ES-I3 (cell line): ENCODE measurements around the gene VPS13C.

ENCODE experiments used
- H3K36me3 ChIP-seq: 2 replicates; pipeline ENCODE4 v1.6.1; 2013; ENCODE audit warnings: mild to moderate bottlenecking, low read length, control low read depth, moderate library complexity; ENCODE audit not compliant: insufficient read depth
- H3K4me1 ChIP-seq: 2 replicates; pipeline ENCODE4 v1.6.1; 2013; ENCODE audit warnings: mild to moderate bottlenecking, control low read depth, low read length; ENCODE audit not compliant: insufficient read depth
- H3K9ac ChIP-seq: 2 replicates; pipeline ENCODE4 v1.6.1; 2013; ENCODE audit warnings: low read depth, mild to moderate bottlenecking, low read length, moderate library complexity
- H3K9me3 ChIP-seq: 2 replicates; pipeline ENCODE4 v1.6.1; 2013; ENCODE audit warnings: mild to moderate bottlenecking, low read length, moderate library complexity; ENCODE audit not compliant: control insufficient read depth, insufficient read depth

Gene VPS13C

DNA sequence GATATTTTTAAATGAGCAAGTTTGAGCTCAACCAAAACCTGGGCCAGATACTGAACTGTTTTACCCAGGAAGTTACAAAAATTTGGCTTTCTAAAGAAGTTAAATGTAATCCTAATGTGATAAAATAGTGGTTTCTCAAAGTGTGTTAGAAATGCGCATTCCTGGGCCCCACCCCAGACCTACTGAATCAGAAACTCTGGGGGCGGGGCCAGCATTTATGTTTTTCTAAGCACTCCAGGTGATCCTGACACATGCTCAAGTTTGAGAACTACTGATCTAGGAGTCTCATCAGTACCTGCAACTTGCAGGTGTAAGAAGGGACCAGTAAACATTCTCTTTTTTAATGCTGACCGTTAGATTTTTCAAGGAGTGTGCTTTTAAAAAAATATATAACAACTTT, 190.6 kb downstream of the VPS13C start:
- H3K36me3 ChIP-seq = no peaks in the 10 kb centered on the region
- no peaks in the 10 kb centered on the region for H3K9me3 ChIP-seq

DNA sequence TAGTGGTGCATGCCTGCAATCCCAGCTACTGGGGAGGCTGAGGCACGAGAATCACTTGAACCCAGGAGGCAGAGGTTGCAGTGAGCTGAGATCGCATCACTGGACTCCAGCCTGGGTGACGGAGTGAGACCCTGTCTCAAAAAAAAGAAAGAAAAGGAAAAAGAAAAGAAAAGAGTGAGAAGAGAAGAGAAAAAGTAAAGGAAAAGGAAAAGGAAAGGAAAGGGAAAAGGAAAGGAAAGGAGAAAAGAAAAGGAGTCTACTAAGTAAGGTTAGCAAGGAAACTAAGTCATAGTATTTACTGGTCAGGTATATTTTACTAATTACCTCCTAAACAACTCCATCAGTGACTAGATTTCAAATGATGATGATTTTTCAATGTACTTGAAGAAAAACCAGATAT, 198.3 kb downstream of the VPS13C start:
- Histone ChIP-seq H3K4me1 (no peaks in the 10 kb centered on the region), H3K9ac (no peak overlapping the region), H3K9me3 (no peaks in the 10 kb centered on the region), H3K36me3 (no peaks in the 10 kb centered on the region)

More for the DNA sequence above, 190.6 kb downstream of the VPS13C start:
- H3K9ac ChIP-seq = no peak overlapping the region
- no peaks in the 10 kb centered on the region for H3K4me1 ChIP-seq

DNA sequence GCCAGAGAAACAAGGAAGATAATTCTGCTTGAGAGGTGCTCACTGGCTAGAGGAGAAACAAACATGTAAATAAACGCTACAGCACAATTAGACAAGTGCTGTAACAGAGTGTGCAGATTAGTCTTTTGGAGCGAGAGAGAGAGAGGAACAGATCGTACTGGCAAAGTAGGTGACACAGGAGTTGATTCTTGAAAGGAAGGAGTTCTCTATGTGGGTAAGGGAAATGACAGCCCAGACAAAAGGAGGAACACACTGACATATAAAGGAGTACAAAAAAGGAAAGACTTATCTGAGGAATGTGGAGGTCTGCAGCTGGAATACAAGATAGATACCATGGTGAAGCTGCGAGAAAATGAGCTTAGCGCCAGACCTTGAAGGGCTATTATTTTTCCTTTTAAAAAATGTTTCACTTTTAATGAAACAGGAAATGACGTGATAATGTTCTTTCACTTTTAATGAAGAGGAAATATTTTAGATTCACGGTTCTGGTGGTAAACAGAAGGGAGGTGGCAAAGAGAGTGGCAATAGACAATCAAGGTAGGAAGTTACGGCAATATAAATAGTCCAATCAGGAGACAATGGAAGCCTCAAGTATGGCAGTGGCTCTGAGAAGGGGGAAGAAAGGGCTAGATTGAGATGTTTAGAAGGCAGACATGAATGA, 202.9 kb downstream of the VPS13C start:
- H3K9me3 ChIP-seq = no peaks in the 10 kb centered on the region
- no peak overlapping the region for H3K9ac ChIP-seq
- H3K4me1 ChIP-seq = no peaks in the 10 kb centered on the region
- no peaks in the 10 kb centered on the region for H3K36me3 ChIP-seq

GRCh38 chr15:61856295-61856694, 204.0 kb downstream of the VPS13C start:
- Histone ChIP-seq H3K4me1 (no peaks in the 10 kb centered on the region), H3K9ac (no peak overlapping the region), H3K36me3 (no peaks in the 10 kb centered on the region), H3K9me3 (no peaks in the 10 kb centered on the region)

DNA sequence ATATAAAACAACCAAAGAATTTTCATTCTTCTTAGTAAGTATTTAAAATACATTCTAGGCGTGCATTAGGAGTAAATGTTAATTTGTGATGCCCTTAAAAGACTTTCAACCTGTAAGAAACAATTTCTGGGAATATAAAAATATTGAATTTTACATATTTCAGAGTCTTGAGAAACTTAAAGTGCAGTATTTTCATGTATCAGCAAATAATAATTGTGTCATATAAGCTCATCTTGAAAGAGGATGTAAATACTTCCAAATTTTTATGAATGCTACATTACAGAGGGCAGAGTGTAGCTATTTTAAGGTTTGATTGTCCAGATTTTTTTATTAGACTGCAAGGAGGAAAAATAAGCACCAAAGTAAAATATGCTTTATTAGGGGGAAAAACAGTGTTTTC, 207.1 kb downstream of the VPS13C start:
- no peaks in the 10 kb centered on the region for H3K36me3 ChIP-seq
- no peak overlapping the region for H3K9ac ChIP-seq
- H3K4me1 ChIP-seq = no peaks in the 10 kb centered on the region
- no peaks in the 10 kb centered on the region for H3K9me3 ChIP-seq

- Histone ChIP-seq H3K9ac (no peak overlapping the region), H3K4me1 (no peaks in the 10 kb centered on the region), H3K36me3 (no peaks in the 10 kb centered on the region), H3K9me3 (no peaks in the 10 kb centered on the region)
Measured at GRCh38 chr15:61851955-61852354, 208.3 kb downstream of the VPS13C start.

GRCh38 chr15:61849447-61849846, 210.8 kb downstream of the VPS13C start:
- H3K4me1 ChIP-seq = no peaks in the 10 kb centered on the region
- H3K36me3 ChIP-seq = no peaks in the 10 kb centered on the region
- no peak overlapping the region for H3K9ac ChIP-seq
- H3K9me3 ChIP-seq = no peaks in the 10 kb centered on the region

DNA sequence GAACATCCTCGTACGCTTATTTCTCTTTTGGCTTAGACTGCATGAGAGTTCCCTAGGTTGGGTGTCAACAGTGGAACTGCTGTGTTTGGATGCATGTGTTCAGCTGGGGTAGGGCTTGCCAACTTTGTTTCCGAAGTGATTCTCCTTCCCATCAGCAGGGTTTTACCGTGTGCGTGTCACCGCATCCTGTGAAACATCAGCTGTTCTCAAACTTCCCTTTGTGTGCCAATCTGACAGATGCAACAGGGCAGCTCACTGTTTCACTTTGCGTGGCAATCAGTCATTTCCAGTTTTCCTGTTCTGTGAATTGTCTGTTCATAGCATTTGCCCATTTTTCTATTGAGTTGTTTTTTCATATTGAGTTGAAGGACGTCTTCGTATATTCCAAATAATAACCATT, 218.8 kb downstream of the VPS13C start:
- Histone ChIP-seq H3K9ac (no peak overlapping the region), H3K4me1 (0 out of 2 replicates have a peak, but pooled peaks cover 3% of the 10 kb centered on the region), H3K36me3 (no peaks in the 10 kb centered on the region), H3K9me3 (no peaks in the 10 kb centered on the region)

- no peak overlapping the region for H3K9ac ChIP-seq
- no peaks in the 10 kb centered on the region for H3K36me3 ChIP-seq
- 0 out of 2 replicates have a peak, but pooled peaks cover 3% of the 10 kb centered on the region for H3K4me1 ChIP-seq
- H3K9me3 ChIP-seq = no peaks in the 10 kb centered on the region
Measured at GRCh38 chr15:61840090-61840489, 220.2 kb downstream of the VPS13C start.

DNA sequence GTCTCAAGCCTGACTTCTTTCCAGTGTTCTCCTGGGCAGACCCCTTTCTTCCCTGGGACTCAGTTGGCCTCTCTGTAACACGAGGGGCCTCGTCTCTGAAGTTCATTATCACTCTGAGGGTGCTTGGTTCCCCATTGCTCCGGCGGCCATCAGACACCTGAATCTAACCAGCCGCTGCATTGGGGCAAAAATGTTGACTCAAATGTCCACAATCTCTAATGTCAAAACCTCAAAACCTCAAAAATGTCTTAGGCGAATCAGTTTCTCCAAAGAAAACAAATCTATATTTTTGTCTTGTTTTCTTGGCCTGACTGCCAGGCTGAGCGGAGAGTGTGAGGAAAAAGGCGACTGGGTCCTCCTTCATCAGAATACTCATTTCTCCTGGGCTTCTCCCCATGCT, 220.7 kb downstream of the VPS13C start:
- Histone ChIP-seq H3K36me3 (no peaks in the 10 kb centered on the region), H3K9me3 (no peaks in the 10 kb centered on the region), H3K9ac (no peak overlapping the region), H3K4me1 (0 out of 2 replicates have a peak, but pooled peaks cover 3% of the 10 kb centered on the region)

DNA sequence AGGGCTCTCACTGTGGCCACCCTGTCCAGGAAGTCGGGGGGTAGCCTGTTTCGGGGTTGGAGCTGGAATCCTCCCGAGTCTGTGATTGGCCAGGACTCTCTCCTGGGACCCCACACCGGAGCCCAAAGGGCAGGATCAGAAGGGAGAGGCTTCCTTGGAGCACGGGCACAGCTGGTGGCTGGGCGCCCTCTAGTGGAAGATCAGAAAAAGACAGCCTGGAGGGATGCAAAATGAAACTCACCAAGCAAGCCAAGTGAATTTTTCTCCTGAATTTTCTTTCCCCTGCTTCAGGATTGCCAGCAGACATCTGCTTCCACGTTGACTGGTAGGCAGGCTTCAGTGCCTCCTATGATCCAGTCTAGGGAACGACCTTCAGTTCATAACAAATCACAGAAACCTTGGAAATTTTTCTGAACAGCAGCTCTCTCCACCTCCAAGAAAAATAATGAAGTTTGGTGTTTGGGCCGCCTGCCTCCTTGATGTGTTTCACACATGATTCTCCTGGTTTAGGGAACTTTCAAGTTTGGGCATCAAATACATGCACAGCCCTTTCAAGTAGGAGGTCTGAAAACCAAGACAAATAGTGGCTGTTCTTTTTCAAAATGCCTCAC, 224.6 kb downstream of the VPS13C start:
- Histone ChIP-seq H3K36me3 (no peaks in the 10 kb centered on the region), H3K9ac (no peak overlapping the region), H3K9me3 (no peaks in the 10 kb centered on the region), H3K4me1 (peaks cover 3% of the 10 kb centered on the region; the same call in 1 of the 2 replicates)

- Histone ChIP-seq H3K36me3 (no peaks in the 10 kb centered on the region), H3K9ac (no peak overlapping the region), H3K4me1 (no peaks in the 10 kb centered on the region; the same call in 1 of the 2 replicates), H3K9me3 (no peaks in the 10 kb centered on the region)
Measured at GRCh38 chr15:61835029-61835428, 225.2 kb downstream of the VPS13C start.

- no peaks in the 10 kb centered on the region for H3K36me3 ChIP-seq
- no peaks in the 10 kb centered on the region; the same call in 1 of the 2 replicates for H3K4me1 ChIP-seq
- no peak overlapping the region for H3K9ac ChIP-seq
Measured at GRCh38 chr15:61834076-61834697, 226.1 kb downstream of the VPS13C start.

GRCh38 chr15:61832223-61832622, 228.0 kb downstream of the VPS13C start:
- no peaks in the 10 kb centered on the region; the same call in 1 of the 2 replicates for H3K4me1 ChIP-seq
- no peak overlapping the region for H3K9ac ChIP-seq
- no peaks in the 10 kb centered on the region for H3K36me3 ChIP-seq
- no peaks in the 10 kb centered on the region for H3K9me3 ChIP-seq

More at GRCh38 chr15:61834076-61834697, 226.1 kb downstream of the VPS13C start:
- H3K9me3 ChIP-seq = no peaks in the 10 kb centered on the region

DNA sequence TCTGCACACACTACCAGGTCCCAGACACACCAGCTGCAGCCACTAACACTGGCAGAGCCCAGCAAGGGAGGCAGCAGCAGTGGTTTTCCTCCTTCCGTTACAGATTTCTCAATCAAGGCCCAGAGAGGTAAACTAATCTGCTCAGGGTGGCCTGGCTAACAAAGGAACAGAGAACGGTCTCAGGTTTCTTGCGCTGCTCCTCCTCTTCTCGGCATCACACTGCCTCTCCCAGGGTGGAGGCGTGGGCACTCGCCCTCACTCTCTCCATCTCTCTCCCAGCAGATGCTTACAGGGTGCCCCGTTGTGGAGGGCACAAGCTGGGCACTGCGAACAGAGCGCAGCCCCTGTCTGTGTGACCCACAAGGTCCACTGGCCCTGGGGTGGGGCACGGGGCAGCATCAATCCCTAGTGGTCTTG, 228.7 kb downstream of the VPS13C start:
- Histone ChIP-seq H3K9me3 (no peaks in the 10 kb centered on the region), H3K9ac (no peak overlapping the region), H3K36me3 (no peaks in the 10 kb centered on the region), H3K4me1 (no peaks in the 10 kb centered on the region; the same call in 1 of the 2 replicates)
